Measurements from ENCODE around the gene ERCC6L. TPM values are rescaled to one million over a fixed set of nuclear protein-coding genes. Genes with fewer than 3 reads are reported as not detected.
A peak's percentile ranks its signal among the peaks of the same experiment; 100 is the strongest.

Gene ERCC6L
- total and polyA plus RNA-seq, 7 donors: 0.01 to 0.22 (median 0.03) TPM; not detected in 4

- no peak overlapping the region for H3K4me3 ChIP-seq
- TF ChIP-seq CTCF (IDR thresholded peaks at IDR 0.05): no peak
- ATAC-seq: no peak
Measured at GRCh38 chrX:72254816-72255215, 16.0 kb upstream of the ERCC6L start.

DNA sequence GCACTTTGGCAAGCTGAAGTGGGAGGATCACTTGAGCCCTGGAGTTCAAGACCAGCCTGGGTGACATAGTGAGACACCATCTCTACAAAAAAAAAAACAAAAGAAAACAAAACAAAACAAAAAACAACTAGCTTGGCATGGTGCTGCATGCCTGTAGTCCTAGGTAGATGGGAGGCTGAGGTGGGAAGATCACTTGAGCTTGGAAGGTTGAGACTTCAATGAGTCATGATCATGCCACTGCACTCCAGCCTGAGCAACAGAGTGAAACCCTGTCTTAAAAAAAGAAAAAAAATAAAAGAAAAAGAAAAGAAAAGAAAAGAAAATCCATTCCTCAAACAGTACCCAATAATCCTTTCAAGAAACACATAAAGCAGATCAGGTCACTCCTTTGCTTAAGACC, 14.9 kb upstream of the ERCC6L start:
- no peak for DNase-seq
- Histone ChIP-seq H3K27me3 (ENCODE audit: insufficient read depth in 3 of 3, low read length in 2 of 3) (peaks cover 0 to 41% (median 0%) of the 10 kb centered on the region in 3 donors), H3K27ac (no peak overlapping the region), H3K4me3 (no peak overlapping the region), H3K4me1 (no peaks in the 10 kb centered on the region), H3K9me3 (no peaks in the 10 kb centered on the region), H3K36me3 (ENCODE audit: insufficient read depth in 1 of 2, low read depth in 1 of 2) (no peaks in the 10 kb centered on the region)
- TF ChIP-seq CTCF (IDR thresholded peaks at IDR 0.05): no peak
- ATAC-seq: no peak
- intact Hi-C loops (cut with DNase I): no loop called here

More at GRCh38 chrX:72254816-72255215, 16.0 kb upstream of the ERCC6L start:
- Histone ChIP-seq H3K4me1 (no peaks in the 10 kb centered on the region), H3K27ac (no peak overlapping the region), H3K9me3 (no peaks in the 10 kb centered on the region), H3K27me3 (ENCODE audit: insufficient read depth in 3 of 3, low read length in 2 of 3) (peaks cover 0 to 41% (median 0%) of the 10 kb centered on the region in 3 donors), H3K36me3 (ENCODE audit: insufficient read depth in 1 of 2, low read depth in 1 of 2) (no peaks in the 10 kb centered on the region)
- intact Hi-C loops (cut with DNase I): no loop called here
- DNase-seq: no peak
- 22 to 29% (median 28%) methylated on average over 11 to 17 of the region's 17 CpGs for WGBS, 3 donors

DNA sequence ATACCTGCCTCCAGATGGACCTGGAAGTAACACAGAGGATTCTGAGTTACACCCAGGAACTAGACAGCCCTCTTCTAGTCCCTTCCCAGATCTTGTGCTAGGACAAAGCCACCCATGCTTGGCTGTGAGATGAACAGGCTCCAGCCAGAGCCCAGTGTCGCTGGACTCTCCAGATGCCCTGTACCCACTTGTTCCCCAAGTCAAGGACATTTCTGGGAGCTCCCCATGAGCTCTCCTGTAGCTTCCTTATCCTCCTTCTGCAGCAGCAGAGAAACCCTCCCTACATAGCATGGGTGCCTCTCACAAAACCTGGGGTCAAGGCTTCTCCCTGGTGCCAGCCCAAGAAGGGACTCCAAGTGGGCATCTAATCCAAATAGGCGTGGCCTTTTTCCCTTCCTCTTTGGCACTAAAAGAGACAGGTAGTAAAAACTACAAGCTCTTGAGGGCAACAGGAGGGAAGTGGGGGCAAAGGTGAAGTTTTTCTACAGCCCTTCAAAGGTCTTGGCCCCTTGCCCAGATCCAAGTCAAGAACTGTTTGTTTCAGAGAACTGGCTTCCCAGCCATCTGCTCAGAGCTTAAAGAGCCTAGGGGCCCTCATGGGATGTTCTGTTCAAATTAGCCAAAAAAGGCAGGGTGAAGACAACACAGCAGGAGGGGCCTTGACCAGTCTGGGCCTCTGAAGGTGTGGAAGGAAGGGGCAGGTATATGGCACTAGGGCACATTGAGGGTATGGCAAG, 8.5 kb upstream of the ERCC6L start:
- no peak for TF ChIP-seq CTCF (IDR thresholded peaks at IDR 0.05)
- Histone ChIP-seq H3K36me3 (ENCODE audit: insufficient read depth in 1 of 2, low read depth in 1 of 2) (no peaks in the 10 kb centered on the region), H3K4me1 (no peaks in the 10 kb centered on the region), H3K9me3 (no peaks in the 10 kb centered on the region), H3K27me3 (ENCODE audit: insufficient read depth in 3 of 3, low read length in 2 of 3) (peaks cover 0 to 8% (median 0%) of the 10 kb centered on the region in 3 donors), H3K27ac (no peak overlapping the region), H3K4me3 (no peak overlapping the region)
- ATAC-seq (no peak), DNase-seq (no peak)
- intact Hi-C loops (cut with DNase I): loop anchor here in 1 of 2 donors (10.0 kb wide), 1 partner anchor 297 kb away; no protein-coding TSS in a partner anchor
- WGBS, 3 donors: 81 to 90% (median 83%) methylated on average over 2 of the region's 2 CpGs

DNA sequence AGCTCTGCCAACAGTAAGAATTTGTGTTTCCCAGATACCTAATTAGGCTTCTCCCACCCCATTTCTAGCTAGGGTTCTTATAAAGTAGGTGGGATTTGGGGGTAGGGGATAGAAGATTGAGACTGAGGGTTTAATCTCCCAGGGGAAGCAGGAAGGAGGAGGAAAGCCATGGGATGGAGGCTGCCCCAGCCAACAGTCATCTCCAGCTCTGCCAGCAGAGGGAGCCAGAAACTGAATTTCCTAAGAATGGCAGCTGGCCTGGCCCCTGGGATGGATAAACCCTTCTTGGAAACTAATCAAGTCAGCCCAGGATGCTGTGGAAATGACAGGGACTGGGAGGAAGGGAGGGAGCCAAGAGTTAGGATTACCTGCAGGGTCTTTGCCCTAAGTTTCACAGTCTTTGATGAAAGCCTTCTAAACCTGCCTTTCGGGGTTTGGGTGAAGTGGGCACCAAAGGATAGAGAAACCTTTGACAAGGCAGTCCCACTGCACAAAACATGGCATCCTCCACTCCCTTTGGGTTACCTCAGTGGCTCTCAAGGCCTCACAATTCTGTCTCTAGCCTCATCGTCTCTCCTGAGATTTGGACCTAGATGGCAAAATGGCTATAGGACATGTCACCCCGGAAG, 6.7 kb upstream of the ERCC6L start:
- H3K9me3 ChIP-seq: no peaks in the 10 kb centered on the region
- no peaks in the 10 kb centered on the region for H3K36me3 ChIP-seq (ENCODE audit: insufficient read depth in 1 of 2, low read depth in 1 of 2)
- intact Hi-C loops (cut with DNase I): loop anchor here in 1 of 2 donors (10.0 kb wide), 1 partner anchor 299 kb away; no protein-coding TSS in a partner anchor
- DNase-seq (peak; percentile 40 to 69), ATAC-seq (peak; percentile 47 to 73 (median 69))
- H3K27ac ChIP-seq: no peak overlapping the region
- TF ChIP-seq CTCF (IDR thresholded peaks at IDR 0.05): peak; percentile 69
- H3K4me1 ChIP-seq: no peaks in the 10 kb centered on the region
- no peaks in the 10 kb centered on the region for H3K27me3 ChIP-seq (ENCODE audit: insufficient read depth in 3 of 3, low read length in 2 of 3)
- no peak overlapping the region for H3K4me3 ChIP-seq
- WGBS, 3 donors: 94 to 100% (median 94%) methylated on average over 2 to 3 of the region's 3 CpGs

Measured in psoas muscle (tissue), 8 donors.